Smooth muscle cell of the pulmonary artery (primary cell): ENCODE measurements around the gene B4GALT4. TPM values are rescaled to one million over a fixed set of nuclear protein-coding genes. Genes with fewer than 3 reads are reported as not detected.

Source experiments
- total RNA-seq: library from RNA; depleted of rRNA; stranded (reverse); fragments of >200 nt; gene quantifications from 2 replicates; pipeline ENCODE4 v1.2.3, GENCODE V29; 2014

The B4GALT4 gene
- total RNA-seq, result 58.1 and 65.1 TPM in 2 replicates

GRCh38 chr3:119240591-119241434, at the start of gene B4GALT4:
Gene B4GALT4, minus strand, starts transcription at chr3:119240878. Its CDS starts 10,779 bp downstream, at chr3:119230099.

GRCh38 chr3:119173325-119173724, 67.4 kb downstream of the B4GALT4 start, which contains the start of gene UPK1B:
Gene UPK1B, plus strand, starts transcription at chr3:119173598. Its CDS starts 13,144 bp downstream, at chr3:119186742.

Other genes with a start within 250 kb of the B4GALT4 start
- gene IGSF11, start 206.0 kb downstream of the B4GALT4 start, total RNA-seq, result under 0.01 and 0.10 TPM in 2 replicates
- not detected in 2 replicates for gene TEX55, start 94.7 kb downstream of the B4GALT4 start, total RNA-seq
- 0.17 and 0.98 TPM in 2 replicates for gene UPK1B, start 67.3 kb downstream of the B4GALT4 start, total RNA-seq
- 9.8 and 16.9 TPM in 2 replicates for gene ARHGAP31, start 53.5 kb upstream of the B4GALT4 start, total RNA-seq
- gene TMEM39A, start 222.7 kb upstream of the B4GALT4 start, total RNA-seq, result 80.6 and 99.4 TPM in 2 replicates
- gene POGLUT1, start 228.1 kb upstream of the B4GALT4 start, total RNA-seq, result 21.4 and 22.2 TPM in 2 replicates